Upper lobe of left lung (tissue), 4 donors: ENCODE measurements around the gene LIM2.

Experiments used
- CTCF ChIP-seq, 6 experiments: fragments of 450-650 bp in 4 of 6; fragments of 200-600 bp in 2 of 6; sonication (generic) in 2 of 6; IDR thresholded peaks; one replicate each; pipeline ENCODE4 v1.5.1; 2016 to 2019; ENCODE audit warnings: antibody characterized with exemption in 6 of 6
- EP300 ChIP-seq, 4 donors: sonication (generic); formaldehyde crosslinking; IDR thresholded peaks; one replicate each; pipeline ENCODE4 v1.5.1; 2017; ENCODE audit warnings: antibody characterized with exemption in 4 of 4, control low read depth in 2 of 4
- POLR2AphosphoS5 ChIP-seq, 2 donors: sonication (generic); formaldehyde crosslinking; IDR thresholded peaks; one replicate each; pipeline ENCODE4 v1.5.1; 2017; ENCODE audit warnings: antibody characterized with exemption in 2 of 2

- no peak for TF ChIP-seq CTCF (IDR thresholded peaks at IDR 0.05)
- TF ChIP-seq EP300 (IDR thresholded peaks at IDR 0.05) = no peak
- TF ChIP-seq POLR2AphosphoS5 (IDR thresholded peaks at IDR 0.05) = no peak
These were observed 31.5 kb downstream of the LIM2 start for GRCh38 chr19:51356159-51356801.
